Esophagus squamous epithelium (tissue), 4 donors: Measurements from ENCODE around the gene B3GALT5.

Experiments
- POLR2A ChIP-seq, 4 donors: fragments of 450-650 bp; IDR thresholded peaks; one replicate each; pipeline ENCODE4 v1.6.1; 2017; ENCODE audit warnings: antibody characterized with exemption in 4 of 4, mild to moderate bottlenecking in 4 of 4, moderate library complexity in 3 of 4
- TF ChIP-seq, protein P1 (sequence below), 6 experiments: fragments of 450-650 bp in 4 of 6; fragments of 200-600 bp in 2 of 6; sonication (generic) in 2 of 6; IDR thresholded peaks; one replicate each; pipeline ENCODE4 v1.5.1; 2016 to 2019; ENCODE audit warnings: antibody characterized with exemption in 6 of 6, mild to moderate bottlenecking in 4 of 6, moderate library complexity in 4 of 6

GRCh38 chr21:39669976-39670661 lies 57.4 kb downstream of the B3GALT5 start:
- TF ChIP-seq, protein P1, sequence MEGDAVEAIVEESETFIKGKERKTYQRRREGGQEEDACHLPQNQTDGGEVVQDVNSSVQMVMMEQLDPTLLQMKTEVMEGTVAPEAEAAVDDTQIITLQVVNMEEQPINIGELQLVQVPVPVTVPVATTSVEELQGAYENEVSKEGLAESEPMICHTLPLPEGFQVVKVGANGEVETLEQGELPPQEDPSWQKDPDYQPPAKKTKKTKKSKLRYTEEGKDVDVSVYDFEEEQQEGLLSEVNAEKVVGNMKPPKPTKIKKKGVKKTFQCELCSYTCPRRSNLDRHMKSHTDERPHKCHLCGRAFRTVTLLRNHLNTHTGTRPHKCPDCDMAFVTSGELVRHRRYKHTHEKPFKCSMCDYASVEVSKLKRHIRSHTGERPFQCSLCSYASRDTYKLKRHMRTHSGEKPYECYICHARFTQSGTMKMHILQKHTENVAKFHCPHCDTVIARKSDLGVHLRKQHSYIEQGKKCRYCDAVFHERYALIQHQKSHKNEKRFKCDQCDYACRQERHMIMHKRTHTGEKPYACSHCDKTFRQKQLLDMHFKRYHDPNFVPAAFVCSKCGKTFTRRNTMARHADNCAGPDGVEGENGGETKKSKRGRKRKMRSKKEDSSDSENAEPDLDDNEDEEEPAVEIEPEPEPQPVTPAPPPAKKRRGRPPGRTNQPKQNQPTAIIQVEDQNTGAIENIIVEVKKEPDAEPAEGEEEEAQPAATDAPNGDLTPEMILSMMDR (IDR thresholded peaks at IDR 0.05), result no peak
- no peak for TF ChIP-seq POLR2A (IDR thresholded peaks at IDR 0.05)
